A549 (cell line): ENCODE data around the gene FOXP1. TPM values are rescaled to one million over a fixed set of nuclear protein-coding genes. Genes with fewer than 3 reads are reported as not detected.

Experiments used
- ATAC-seq, 2 experiments: fragments of 200-7000 bp in 1 of 2; fragments of >200 bp in 1 of 2; cut with Nextera tagmentation in 1 of 2; cut with Tn5 transposase in 1 of 2; 3 replicates each; pipeline versions ENCODE4 v1.8.0 to v1.9.1; 2018 to 2020; ENCODE audit warnings: mild to moderate bottlenecking in 1 of 2, moderate library complexity in 1 of 2
- CTCF ChIA-PET: fragments of 300-600 bp; sonication (Branson Sonifier 250); formaldehyde crosslinking; extraction: SDS; loops from one replicate; lab custom pipeline; 2021; ENCODE audit warnings: antibody characterized with exemption, inconsistent platforms; lab: Yijun Ruan, JAX
- POLR2A ChIA-PET: fragments of 350-600 bp; formaldehyde crosslinking; extraction: SDS; loops from one replicate; lab custom pipeline; 2021; ENCODE audit warnings: antibody characterized with exemption, inconsistent platforms; lab: Yijun Ruan, JAX
- DNase-seq, 2 experiments: peaks; one replicate each; pipeline versions ENCODE4 v3.0.0 to v3.0.0-alpha.2; 2011 to 2016; ENCODE audit warnings: low read depth in 1 of 2, low spot score in 1 of 2
- FAIRE-seq: peaks from 2 replicates; lab custom pipeline; 2011; peaks lifted over from hg19 to GRCh38; lab: Jason Lieb, UNC
- H3K27ac ChIP-seq, 2 experiments: fragments of >200 bp; sonication (Bioruptor Twin); formaldehyde crosslinking; 3 replicates each; pipeline ENCODE4 v1.5.1; 2016 to 2017
- H3K4me1 ChIP-seq: fragments of >200 bp; sonication (Bioruptor Twin); formaldehyde crosslinking; 3 replicates; pipeline ENCODE4 v1.6.1; 2016
- H3K4me2 ChIP-seq: fragments of >200 bp; sonication (Bioruptor Twin); formaldehyde crosslinking; 3 replicates; pipeline ENCODE4 v1.6.1; 2016
- H3K4me3 ChIP-seq: fragments of >200 bp; sonication (Bioruptor Twin); formaldehyde crosslinking; 3 replicates; pipeline ENCODE4 v1.5.1; 2016
- H3K9me3 ChIP-seq: fragments of >200 bp; sonication (Bioruptor Twin); formaldehyde crosslinking; 3 replicates; pipeline ENCODE4 v1.6.1; 2016
- BCL3 ChIP-seq: fragments of >200 bp; sonication (Bioruptor Twin); formaldehyde crosslinking; IDR thresholded peaks from 3 replicates; pipeline ENCODE4 v1.6.1; 2016
- CBX8 ChIP-seq: fragments of 200-600 bp; sonication (generic); IDR thresholded peaks from 2 replicates; pipeline ENCODE4 v1.6.1; 2016
- CEBPB ChIP-seq, 2 experiments: fragments of >200 bp in 1 of 2; sonication (Bioruptor Twin) in 1 of 2; formaldehyde crosslinking in 1 of 2; IDR thresholded peaks; 2 replicates each; pipeline ENCODE4 v1.6.1; 2012 to 2016
- EHMT2 ChIP-seq: fragments of 200-600 bp; sonication (generic); IDR thresholded peaks from 2 replicates; pipeline ENCODE4 v1.6.1; 2016; ENCODE audit warnings: antibody characterized with exemption, low read depth, mild to moderate bottlenecking, moderate library complexity
- FOSB ChIP-seq: fragments of 250-450 bp; sonication (Bioruptor Pico); IDR thresholded peaks from 2 replicates; pipeline ENCODE4 v1.5.0; 2020; ENCODE audit warnings: mild to moderate bottlenecking, moderate library complexity
- FOXS1 ChIP-seq: fragments of 250-450 bp; sonication (Bioruptor Pico); IDR thresholded peaks from 2 replicates; pipeline ENCODE4 v1.5.0; 2020; ENCODE audit warnings: mild to moderate bottlenecking, moderate library complexity
- HDAC2 ChIP-seq: fragments of 200-600 bp; sonication (generic); IDR thresholded peaks from 2 replicates; pipeline ENCODE4 v1.6.1; 2016
- HEYL ChIP-seq: fragments of 250-450 bp; sonication (Bioruptor Pico); IDR thresholded peaks from 2 replicates; pipeline ENCODE4 v1.8.0; 2021; ENCODE audit warnings: mild to moderate bottlenecking, moderate library complexity
- JUNB ChIP-seq: fragments of >200 bp; sonication (Bioruptor Twin); formaldehyde crosslinking; IDR thresholded peaks from 2 replicates; pipeline ENCODE4 v1.6.1; 2016
- KDM1A ChIP-seq: fragments of 200-600 bp; sonication (generic); IDR thresholded peaks from 2 replicates; pipeline ENCODE4 v1.6.1; 2016; ENCODE audit warnings: low read depth, mild to moderate bottlenecking
- PHF8 ChIP-seq: fragments of 200-600 bp; sonication (generic); IDR thresholded peaks from 2 replicates; pipeline ENCODE4 v1.6.1; 2016; ENCODE audit warnings: low read depth, mild to moderate bottlenecking, antibody characterized with exemption, moderate library complexity, borderline replicate concordance
- POLR2A ChIP-seq: IDR thresholded peaks from 2 replicates; pipeline ENCODE4 v1.6.1; 2012; ENCODE audit warnings: mild to moderate bottlenecking, low read length
- RFX5 ChIP-seq: fragments of 450-650 bp; IDR thresholded peaks from 2 replicates; pipeline ENCODE4 v1.7.1; 2014; ENCODE audit warnings: antibody characterized with exemption, mild to moderate bottlenecking, moderate library complexity
- ZFP36 ChIP-seq: fragments of 450-650 bp; IDR thresholded peaks from 2 replicates; pipeline ENCODE4 v1.6.1; 2014; ENCODE audit warnings: borderline replicate concordance; ENCODE audit not compliant: partially characterized antibody
- ZNF302 ChIP-seq: fragments of 250-450 bp; sonication (Bioruptor Pico); IDR thresholded peaks from 2 replicates; pipeline ENCODE4 v1.9.0; 2021; ENCODE audit warnings: inconsistent platforms, mild to moderate bottlenecking, moderate library complexity
- WGBS: methylation state at CpG from one replicate; pipeline ENCODE4 v1.1.6; 2017; ENCODE audit errors: missing lambda C conversion rate; 5-methylcytosine and 5-hydroxymethylcytosine counted together
- polyA plus RNA-seq, 4 experiments: library from polyadenylated mRNA; depleted of rRNA in 3 of 4; stranded (reverse); fragments of >200 nt; fragmentation: RNase III in 1 of 4; extraction: RNeasy Plus Mini Kit Qiagen cat#74134 plus additional on column Dnase treatment in 1 of 4; gene quantifications; 2 replicates in 3 of 4; 3 replicates in 1 of 4; pipeline ENCODE4 v1.2.3, GENCODE V29; 2011 to 2017
- TF ChIP-seq, protein P1 (sequence below): fragments of 200-600 bp; sonication (generic); IDR thresholded peaks from 2 replicates; pipeline ENCODE4 v1.6.1; 2016; ENCODE audit warnings: antibody characterized with exemption, mild to moderate bottlenecking, moderate library complexity

The FOXP1 gene
- polyA plus RNA-seq, 2 of the 4 experiments (the other 2 are of a cell fraction): 12.8 to 13.9 TPM

DNA sequence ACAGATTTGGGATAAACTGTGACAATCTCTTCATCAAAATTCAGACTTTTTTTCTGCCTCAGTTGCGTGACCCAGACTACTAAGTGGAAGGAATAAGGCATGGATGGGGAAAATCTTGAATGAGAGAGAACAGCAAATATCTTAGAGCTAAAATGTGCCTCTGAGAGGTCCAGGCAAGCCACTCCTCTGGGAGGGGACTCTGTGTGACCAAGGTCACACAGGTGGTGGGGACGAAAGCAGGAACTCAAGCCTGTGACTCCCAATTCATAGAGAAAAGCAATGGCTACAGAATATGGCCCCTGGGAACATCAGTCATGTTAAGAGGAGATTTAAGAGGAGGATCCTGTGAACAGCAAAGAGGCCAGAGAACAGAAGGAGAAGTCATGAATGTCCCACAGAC is 268.1 kb downstream of the FOXP1 start:
- no peak for ATAC-seq
- TF ChIP-seq PHF8 (no peak), HDAC2 (no peak)
- DNase-seq: no peak
- Histone ChIP-seq H3K4me3 (no peak overlapping the region), H3K9me3 (no peaks in the 10 kb centered on the region), H3K27ac (no peak overlapping the region), H3K4me1 (peaks cover 15% of the 10 kb centered on the region), H3K4me2 (no peak overlapping the region)
- 96% methylated on average over 2 of the region's 2 CpGs for WGBS
- no peak for FAIRE-seq
- POLR2A ChIA-PET: interaction anchor here (0.6 kb wide), 2 partner anchors 257 to 270 kb away, joined by 4 to 5 read pairs; no protein-coding TSS in a partner anchor
- CTCF ChIA-PET: no interaction called here

- WGBS: 89% methylated on average over 2 of the region's 2 CpGs
- CTCF ChIA-PET: interaction anchor here (1.2 kb wide), 1 partner anchor 10 kb away, joined by 3 read pairs; no protein-coding TSS in a partner anchor
- Histone ChIP-seq H3K4me1 (peaks cover 15% of the 10 kb centered on the region), H3K4me3 (no peak overlapping the region), H3K9me3 (no peaks in the 10 kb centered on the region), H3K27ac (no peak overlapping the region), H3K4me2 (no peak overlapping the region)
- DNase-seq: no peak
- ATAC-seq: no peak
- TF ChIP-seq FOXS1 (CRISPR knock-in tag): no peak
- no peak for TF ChIP-seq ZNF302 (CRISPR knock-in tag)
- TF ChIP-seq PHF8: no peak
- TF ChIP-seq JUNB: no peak
- TF ChIP-seq BCL3: no peak
- TF ChIP-seq, protein P1, sequence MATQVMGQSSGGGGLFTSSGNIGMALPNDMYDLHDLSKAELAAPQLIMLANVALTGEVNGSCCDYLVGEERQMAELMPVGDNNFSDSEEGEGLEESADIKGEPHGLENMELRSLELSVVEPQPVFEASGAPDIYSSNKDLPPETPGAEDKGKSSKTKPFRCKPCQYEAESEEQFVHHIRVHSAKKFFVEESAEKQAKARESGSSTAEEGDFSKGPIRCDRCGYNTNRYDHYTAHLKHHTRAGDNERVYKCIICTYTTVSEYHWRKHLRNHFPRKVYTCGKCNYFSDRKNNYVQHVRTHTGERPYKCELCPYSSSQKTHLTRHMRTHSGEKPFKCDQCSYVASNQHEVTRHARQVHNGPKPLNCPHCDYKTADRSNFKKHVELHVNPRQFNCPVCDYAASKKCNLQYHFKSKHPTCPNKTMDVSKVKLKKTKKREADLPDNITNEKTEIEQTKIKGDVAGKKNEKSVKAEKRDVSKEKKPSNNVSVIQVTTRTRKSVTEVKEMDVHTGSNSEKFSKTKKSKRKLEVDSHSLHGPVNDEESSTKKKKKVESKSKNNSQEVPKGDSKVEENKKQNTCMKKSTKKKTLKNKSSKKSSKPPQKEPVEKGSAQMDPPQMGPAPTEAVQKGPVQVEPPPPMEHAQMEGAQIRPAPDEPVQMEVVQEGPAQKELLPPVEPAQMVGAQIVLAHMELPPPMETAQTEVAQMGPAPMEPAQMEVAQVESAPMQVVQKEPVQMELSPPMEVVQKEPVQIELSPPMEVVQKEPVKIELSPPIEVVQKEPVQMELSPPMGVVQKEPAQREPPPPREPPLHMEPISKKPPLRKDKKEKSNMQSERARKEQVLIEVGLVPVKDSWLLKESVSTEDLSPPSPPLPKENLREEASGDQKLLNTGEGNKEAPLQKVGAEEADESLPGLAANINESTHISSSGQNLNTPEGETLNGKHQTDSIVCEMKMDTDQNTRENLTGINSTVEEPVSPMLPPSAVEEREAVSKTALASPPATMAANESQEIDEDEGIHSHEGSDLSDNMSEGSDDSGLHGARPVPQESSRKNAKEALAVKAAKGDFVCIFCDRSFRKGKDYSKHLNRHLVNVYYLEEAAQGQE: no peak
- no peak for TF ChIP-seq FOSB
- no peak for TF ChIP-seq EHMT2
- TF ChIP-seq RFX5: no peak
- no peak for TF ChIP-seq POLR2A
- TF ChIP-seq ZFP36: no peak
- TF ChIP-seq CBX8: no peak
- TF ChIP-seq HEYL (CRISPR knock-in tag): no peak
- no peak for TF ChIP-seq CEBPB (IDR thresholded peaks at IDR 0.05)
- FAIRE-seq: no peak
- POLR2A ChIA-PET: no interaction called here
These were observed 269.7 kb downstream of the FOXP1 start for GRCh38 chr3:71313844-71314243.

- no peak for ATAC-seq
These were observed 271.1 kb downstream of the FOXP1 start for GRCh38 chr3:71312461-71312860.

More at GRCh38 chr3:71312461-71312860, 271.1 kb downstream of the FOXP1 start:
- 0 out of 3 replicates have a peak, but pooled peaks cover 3% of the 10 kb centered on the region for H3K4me1 ChIP-seq
- H3K27ac ChIP-seq: no peak overlapping the region
- H3K4me2 ChIP-seq: no peak overlapping the region
- POLR2A ChIA-PET: no interaction called here
- no peaks in the 10 kb centered on the region for H3K9me3 ChIP-seq
- TF ChIP-seq KDM1A: no peak
- TF ChIP-seq FOXS1 (CRISPR knock-in tag): no peak
- TF ChIP-seq CEBPB (IDR thresholded peaks at IDR 0.05): no peak
- TF ChIP-seq, protein P1: no peak
- no peak for TF ChIP-seq FOSB
- DNase-seq: no peak
- H3K4me3 ChIP-seq: no peak overlapping the region
- FAIRE-seq: no peak
- CTCF ChIA-PET: interaction anchor here (1.1 to 1.5 kb wide), 4 partner anchors 8 to 39 kb away, joined by 3 read pairs; no protein-coding TSS in a partner anchor
- WGBS: 74% methylated on average over 5 of the region's 5 CpGs
